HG02973 (cell line): Measurements from ENCODE around the gene DTNB.
"Not testable (repeated sequence)": the region's sequence is repeated elsewhere in the genome, so short reads cannot be mapped to it uniquely, and the experiment has no call there.

Experiments used
- ATAC-seq: cut with Tn5 transposase; IDR thresholded peaks from one replicate; pipeline ENCODE4 v1.9.1; 2021; ENCODE audit warnings: moderate library complexity; ENCODE audit not compliant: unreplicated experiment

Gene DTNB

GRCh38 chr2:25549571-25549970 lies 123.8 kb downstream of the DTNB start:
- ATAC-seq, result not testable (repeated sequence)

- no peak for ATAC-seq
Measured at GRCh38 chr2:25548601-25549000, 124.8 kb downstream of the DTNB start.

- no peak for ATAC-seq
Measured at GRCh38 chr2:25546852-25547251, 126.5 kb downstream of the DTNB start.

- ATAC-seq, result no peak
Measured at GRCh38 chr2:25545899-25546298, 127.5 kb downstream of the DTNB start.

GRCh38 chr2:25544445-25544844 lies 128.9 kb downstream of the DTNB start:
- ATAC-seq, result no peak

GRCh38 chr2:25543939-25544338 lies 129.4 kb downstream of the DTNB start:
- no peak for ATAC-seq

- no peak for ATAC-seq
Measured at GRCh38 chr2:25541378-25541777, 132.0 kb downstream of the DTNB start.

GRCh38 chr2:25539136-25539535 lies 134.2 kb downstream of the DTNB start:
- no peak for ATAC-seq

GRCh38 chr2:25537526-25537925 lies 135.9 kb downstream of the DTNB start:
- ATAC-seq, result no peak

GRCh38 chr2:25535411-25536289 lies 137.7 kb downstream of the DTNB start:
- ATAC-seq, result not testable (repeated sequence)

- not testable (repeated sequence) for ATAC-seq
Measured at GRCh38 chr2:25534937-25535336, 138.4 kb downstream of the DTNB start.

- no peak for ATAC-seq
Measured at GRCh38 chr2:25534455-25534854, 138.9 kb downstream of the DTNB start.

- ATAC-seq, result not testable (repeated sequence)
Measured at GRCh38 chr2:25533771-25534170, 139.6 kb downstream of the DTNB start.

- ATAC-seq, result no peak
Measured at GRCh38 chr2:25532521-25532920, 140.9 kb downstream of the DTNB start.

- no peak for ATAC-seq
Measured at GRCh38 chr2:25529034-25529433, 144.3 kb downstream of the DTNB start.

- ATAC-seq, result no peak
Measured at GRCh38 chr2:25528173-25528572, 145.2 kb downstream of the DTNB start.

- no peak for ATAC-seq
Measured at GRCh38 chr2:25524507-25524906, 148.9 kb downstream of the DTNB start.

GRCh38 chr2:25523060-25523459 lies 150.3 kb downstream of the DTNB start:
- no peak for ATAC-seq

- peak; percentile 69 for ATAC-seq
Measured at GRCh38 chr2:25521665-25522387, 151.6 kb downstream of the DTNB start.

- no peak for ATAC-seq
Measured at GRCh38 chr2:25521126-25521525, 152.3 kb downstream of the DTNB start.

- no peak for ATAC-seq
Measured at GRCh38 chr2:25517701-25518100, 155.7 kb downstream of the DTNB start.

GRCh38 chr2:25514043-25514637 lies 159.2 kb downstream of the DTNB start:
- ATAC-seq, result no peak
